SJSA1 (cell line): ENCODE measurements around the gene CHMP4A. TPM values are rescaled to one million over a fixed set of nuclear protein-coding genes. Genes with fewer than 3 reads are reported as not detected.

Experiments used
- DNase-seq, 2 experiments: peaks; one replicate each; pipeline ENCODE4 v3.0.0-alpha.2; 2015 to 2020; ENCODE audit warnings: low spot score in 2 of 2, low read depth in 1 of 2
- H3K27ac ChIP-seq: fragments of 250-450 bp; sonication (Bioruptor Pico); 2 replicates; pipeline ENCODE4 v1.5.1; 2020; ENCODE audit warnings: mild to moderate bottlenecking, moderate library complexity
- H3K27me3 ChIP-seq: fragments of 250-450 bp; sonication (Bioruptor Pico); replicated peaks from 2 replicates; pipeline ENCODE4 v1.5.1; 2020; ENCODE audit warnings: mild to moderate bottlenecking, moderate library complexity
- H3K36me3 ChIP-seq: fragments of 250-450 bp; sonication (Bioruptor Pico); 2 replicates; pipeline ENCODE4 v1.5.1; 2020; ENCODE audit warnings: mild to moderate bottlenecking
- H3K4me1 ChIP-seq: fragments of 250-450 bp; sonication (Bioruptor Pico); replicated peaks from 2 replicates; pipeline ENCODE4 v1.6.1; 2021; ENCODE audit warnings: mild to moderate bottlenecking
- H3K4me3 ChIP-seq: fragments of 250-450 bp; sonication (Bioruptor Pico); 2 replicates; pipeline ENCODE4 v1.5.1; 2020; ENCODE audit warnings: mild to moderate bottlenecking
- H3K9me3 ChIP-seq: fragments of 250-450 bp; sonication (Bioruptor Pico); replicated peaks from 2 replicates; pipeline ENCODE4 v1.5.1; 2020; ENCODE audit warnings: mild to moderate bottlenecking
- total RNA-seq: library from RNA; depleted of rRNA; stranded (reverse); fragments of >200 nt; shearing (Covaris generic); gene quantifications from 2 replicates; pipeline ENCODE4 v1.2.3, GENCODE V29; 2014

Gene CHMP4A
- total RNA-seq, 1 experiment from 2014 or later: 29.9 TPM

DNA sequence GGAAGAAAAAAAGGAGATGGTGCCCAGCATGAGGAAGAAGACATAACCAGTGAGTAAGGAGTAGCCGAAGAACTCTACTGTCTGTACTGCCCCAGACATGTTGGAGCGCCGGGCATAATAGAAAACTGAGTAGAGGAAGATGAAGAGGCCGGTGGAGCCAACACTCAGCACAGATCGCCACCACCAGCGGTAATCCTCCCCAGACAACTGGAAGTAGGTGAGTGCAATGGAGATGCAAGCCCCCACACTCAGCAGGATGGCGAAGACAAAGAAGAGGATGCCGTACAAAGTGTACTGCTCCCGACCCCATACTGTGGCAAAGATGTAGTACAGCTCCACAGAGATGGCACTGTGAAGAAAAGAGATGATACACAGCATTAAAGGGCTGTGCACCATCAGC, 23.8 kb downstream of the CHMP4A start:
- Histone ChIP-seq H3K27me3 (no peaks in the 10 kb centered on the region), H3K4me1 (peaks cover 11% of the 10 kb centered on the region), H3K36me3 (peaks cover 55% of the 10 kb centered on the region), H3K27ac (no peak overlapping the region), H3K9me3 (no peaks in the 10 kb centered on the region; the same call in 1 of the 2 replicates), H3K4me3 (no peak overlapping the region)
- no peak for DNase-seq

DNA sequence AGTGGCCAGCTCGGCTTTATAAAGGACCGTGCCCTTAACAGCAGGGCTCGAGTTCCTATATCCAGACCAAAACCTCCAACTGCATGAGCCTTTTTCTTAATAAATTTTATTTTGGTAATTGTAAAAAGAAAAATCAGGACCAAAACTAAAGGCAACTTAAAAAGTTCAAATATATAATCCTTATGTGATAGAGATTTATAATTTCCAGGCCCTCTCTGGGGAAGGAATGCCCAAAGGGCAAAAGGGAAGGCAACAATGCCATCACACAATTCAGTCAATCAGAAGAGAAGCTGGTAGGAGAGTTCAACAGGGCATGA, 24.3 kb downstream of the CHMP4A start:
- Histone ChIP-seq H3K4me3 (no peak overlapping the region), H3K4me1 (peaks cover 7% of the 10 kb centered on the region), H3K36me3 (peaks cover 55% of the 10 kb centered on the region), H3K27ac (0 out of 2 replicates have a peak overlapping the region, but pooled peaks have one; percentile 4), H3K9me3 (no peaks in the 10 kb centered on the region; the same call in 1 of the 2 replicates), H3K27me3 (no peaks in the 10 kb centered on the region)
- DNase-seq: no peak

DNA sequence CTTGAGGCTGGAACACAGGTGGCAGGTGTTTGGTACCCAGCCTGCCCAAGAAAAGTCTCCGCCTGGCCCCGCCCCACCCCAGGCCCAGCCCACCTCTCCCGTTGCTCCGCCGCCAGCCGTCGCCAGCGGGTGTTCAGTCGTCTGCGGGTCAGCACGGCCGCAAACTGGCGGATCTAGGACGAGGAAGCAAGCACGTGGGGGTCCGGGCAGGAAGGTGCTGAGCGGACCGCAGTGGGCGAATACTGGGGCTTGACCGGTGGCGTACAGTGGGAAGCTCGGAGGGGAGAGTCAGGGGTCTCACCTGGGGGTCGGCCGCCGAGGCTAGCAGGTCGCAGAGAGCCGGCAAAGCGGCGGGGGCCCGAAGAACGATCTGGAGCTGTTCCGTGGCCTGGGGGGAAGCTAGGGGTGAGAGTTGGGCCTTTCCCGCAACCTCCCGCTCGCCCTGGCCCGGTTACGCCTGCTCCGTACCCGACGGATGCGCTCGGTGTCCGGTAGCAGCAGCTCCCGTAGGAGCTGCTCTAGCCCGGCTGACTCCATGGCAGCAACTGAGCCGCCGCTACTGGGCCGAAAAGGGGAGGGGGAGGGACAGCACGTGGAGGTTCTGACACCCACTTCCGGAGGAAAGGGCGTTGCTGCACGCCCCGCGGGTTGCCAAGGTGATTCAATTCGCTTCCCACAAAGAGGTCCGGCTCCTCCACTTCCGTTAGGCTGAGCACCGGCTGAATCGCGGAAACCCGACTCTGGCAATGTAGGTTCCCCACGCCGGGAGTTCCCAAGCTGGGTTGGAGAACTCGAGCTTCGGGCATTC, 24.8 kb downstream of the CHMP4A start, which contains the start of gene IPO4:
TSS of gene IPO4 (minus strand) at position 566 of the 808 bp plus-strand sequence. CDS start at position 537, 29 bp downstream.
- Histone ChIP-seq H3K4me1 (peaks cover 7% of the 10 kb centered on the region), H3K27ac (peak within 1 kb of the TSS; percentile 23; the same call in 1 of the 2 replicates), H3K9me3 (no peaks in the 10 kb centered on the region), H3K36me3 (peaks cover 55% of the 10 kb centered on the region), H3K27me3 (no peaks in the 10 kb centered on the region), H3K4me3 (peak within 1 kb of the TSS; percentile 54)
- DNase-seq: peak; percentile 85 to 96

DNA sequence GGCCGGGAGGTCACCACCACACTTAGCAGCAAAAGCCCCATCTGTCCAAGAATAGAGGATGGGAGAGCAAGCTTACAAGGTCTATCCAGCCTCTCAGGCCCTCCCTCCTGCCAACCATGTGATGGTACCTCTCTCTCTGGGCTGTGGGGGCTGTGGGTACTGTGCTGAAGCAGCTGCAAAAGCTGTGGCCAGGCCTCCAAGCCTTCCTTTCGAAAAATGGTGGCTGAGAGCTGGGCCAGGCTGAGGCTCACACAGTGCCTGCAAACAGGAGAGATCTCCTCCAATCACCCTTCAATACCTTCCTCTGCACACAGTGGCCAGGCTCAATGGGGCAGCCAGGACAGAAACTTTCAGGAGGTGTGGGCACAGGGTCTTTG, 25.8 kb downstream of the CHMP4A start:
- Histone ChIP-seq H3K4me3 (peak overlapping the region; percentile 54), H3K4me1 (peaks cover 7% of the 10 kb centered on the region), H3K36me3 (peaks cover 53% of the 10 kb centered on the region), H3K27me3 (no peaks in the 10 kb centered on the region), H3K9me3 (no peaks in the 10 kb centered on the region), H3K27ac (no peak overlapping the region)
- DNase-seq: no peak

DNA sequence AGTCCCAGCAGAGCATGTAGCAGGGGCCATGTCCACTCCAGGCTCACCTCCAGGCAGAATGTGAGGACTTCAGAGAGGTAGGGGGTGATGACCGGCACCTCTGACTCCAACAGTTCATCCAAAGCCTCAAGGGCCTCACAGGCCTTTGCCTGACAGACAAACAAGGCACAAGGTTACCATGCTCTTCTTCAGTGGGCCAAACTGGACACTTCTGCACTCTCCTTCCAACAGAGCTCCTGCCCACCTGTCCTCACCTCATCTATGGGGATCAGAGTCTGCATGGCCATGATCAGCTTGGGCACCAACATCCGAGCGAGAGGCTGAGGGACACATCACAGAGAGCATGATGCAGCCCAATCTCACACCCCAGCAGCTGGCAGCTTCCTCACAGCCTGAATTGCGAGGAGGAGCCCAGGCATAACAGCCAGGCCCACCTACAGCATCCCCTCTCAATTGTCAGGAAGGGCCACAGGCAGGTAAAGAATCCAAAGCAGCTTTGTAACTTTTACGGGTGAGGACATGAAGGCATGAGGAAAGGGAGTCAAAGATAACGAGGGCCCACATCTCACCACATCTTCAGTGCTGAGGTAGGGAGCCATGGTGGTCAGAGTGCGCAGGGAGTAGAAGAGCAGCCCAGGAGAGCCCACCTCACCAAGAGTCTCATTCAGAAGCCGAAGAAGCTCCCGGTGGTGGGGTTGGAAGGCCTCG, 26.3 kb downstream of the CHMP4A start:
- Histone ChIP-seq H3K9me3 (no peaks in the 10 kb centered on the region), H3K27ac (no peak overlapping the region), H3K4me1 (peaks cover 7% of the 10 kb centered on the region), H3K4me3 (no peak overlapping the region), H3K27me3 (no peaks in the 10 kb centered on the region), H3K36me3 (peaks cover 53% of the 10 kb centered on the region)
- DNase-seq: no peak

DNA sequence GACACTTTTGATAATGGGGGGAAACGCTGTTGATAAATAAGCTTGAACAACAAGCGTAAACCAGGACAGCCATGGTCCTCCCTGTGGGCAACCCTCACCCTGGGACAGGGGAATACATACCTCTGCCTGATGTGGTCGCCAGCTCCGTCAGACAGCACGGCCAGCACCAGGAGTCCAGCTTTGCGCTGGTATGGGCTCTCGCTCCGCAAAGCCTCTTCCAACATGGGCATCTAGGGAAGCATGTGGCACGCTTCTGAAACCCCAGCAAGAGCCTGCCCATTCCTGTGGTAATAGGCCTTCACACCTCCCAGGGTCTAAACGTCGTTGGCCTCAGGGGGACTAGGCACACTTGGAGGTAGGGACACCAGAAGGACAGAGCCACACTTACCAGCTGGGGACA, 27.5 kb downstream of the CHMP4A start:
- no peak for DNase-seq
- no peaks in the 10 kb centered on the region for H3K9me3 ChIP-seq
- H3K4me3 ChIP-seq: no peak overlapping the region
- H3K4me1 ChIP-seq: peaks cover 7% of the 10 kb centered on the region
- no peak overlapping the region for H3K27ac ChIP-seq
- H3K27me3 ChIP-seq: no peaks in the 10 kb centered on the region
- peaks cover 61% of the 10 kb centered on the region for H3K36me3 ChIP-seq

DNA sequence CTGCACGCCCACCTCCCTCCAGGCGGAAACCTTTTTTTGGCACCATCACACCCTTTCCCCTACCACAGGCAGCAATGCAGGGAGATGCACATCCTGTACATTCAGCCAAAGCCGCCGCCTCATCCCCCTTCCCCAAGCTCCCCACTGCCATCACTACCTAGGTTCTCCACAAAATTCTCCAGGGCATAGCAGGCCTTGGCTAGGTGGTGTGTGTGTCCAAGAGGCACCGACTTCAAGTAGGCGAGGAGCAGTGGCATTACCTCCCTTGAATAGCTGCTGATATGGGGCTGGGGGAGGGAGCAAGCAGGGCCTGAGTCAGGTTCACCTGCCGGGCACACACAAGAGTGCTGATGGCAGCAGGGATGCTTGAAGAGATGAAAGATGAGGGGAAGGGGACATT, 28.3 kb downstream of the CHMP4A start:
- Histone ChIP-seq H3K9me3 (no peaks in the 10 kb centered on the region), H3K27me3 (no peaks in the 10 kb centered on the region), H3K36me3 (peaks cover 68% of the 10 kb centered on the region), H3K4me1 (peaks cover 11% of the 10 kb centered on the region), H3K27ac (no peak overlapping the region), H3K4me3 (no peak overlapping the region)
- DNase-seq: no peak

DNA sequence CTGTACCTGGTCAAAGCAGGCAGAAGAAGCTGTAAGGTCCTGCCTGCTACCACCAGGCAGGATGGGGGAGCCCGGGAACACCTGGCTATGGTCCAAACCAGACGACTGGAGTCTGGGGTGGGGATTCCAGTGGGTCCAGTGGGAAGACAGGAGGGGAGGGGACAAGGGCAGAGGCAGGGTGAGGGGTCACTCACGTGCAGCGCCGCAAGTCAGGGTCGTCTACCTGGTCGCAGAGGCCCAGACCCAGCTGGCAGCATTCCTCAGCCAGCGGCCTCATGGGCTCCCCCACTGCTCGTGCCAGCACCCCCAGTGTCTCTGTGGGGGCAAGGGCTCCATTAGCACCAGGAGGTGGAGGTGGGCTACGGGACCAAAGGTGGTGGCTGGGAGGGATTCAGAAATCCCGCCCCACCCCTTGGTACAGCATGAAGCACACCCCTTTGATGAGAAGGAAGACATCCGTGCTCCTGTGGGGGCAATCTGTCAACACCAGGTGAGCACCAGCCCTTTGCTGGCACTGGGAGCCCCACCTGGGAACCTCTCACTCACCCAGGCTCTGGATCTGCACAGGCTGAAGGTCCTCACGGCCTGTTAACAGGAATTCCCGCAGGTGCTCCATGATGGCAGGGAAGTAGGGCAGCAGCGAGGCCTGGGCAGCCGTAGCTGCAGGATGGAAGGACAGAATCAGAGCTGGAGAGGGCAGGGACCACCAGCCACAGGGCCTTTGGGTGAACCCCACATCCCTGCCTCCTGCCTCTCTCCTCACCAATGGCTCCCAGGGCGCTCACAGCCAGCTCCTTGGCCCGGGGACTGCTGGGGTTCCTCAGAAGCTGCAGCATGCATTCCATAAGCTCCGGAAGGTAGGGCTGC, 29.0 kb downstream of the CHMP4A start:
- peaks cover 75% of the 10 kb centered on the region for H3K36me3 ChIP-seq
- no peak for DNase-seq
- H3K4me3 ChIP-seq: no peak overlapping the region
- H3K4me1 ChIP-seq: peaks cover 16% of the 10 kb centered on the region
- H3K27ac ChIP-seq: no peak overlapping the region
- no peaks in the 10 kb centered on the region for H3K27me3 ChIP-seq
- no peaks in the 10 kb centered on the region for H3K9me3 ChIP-seq

DNA sequence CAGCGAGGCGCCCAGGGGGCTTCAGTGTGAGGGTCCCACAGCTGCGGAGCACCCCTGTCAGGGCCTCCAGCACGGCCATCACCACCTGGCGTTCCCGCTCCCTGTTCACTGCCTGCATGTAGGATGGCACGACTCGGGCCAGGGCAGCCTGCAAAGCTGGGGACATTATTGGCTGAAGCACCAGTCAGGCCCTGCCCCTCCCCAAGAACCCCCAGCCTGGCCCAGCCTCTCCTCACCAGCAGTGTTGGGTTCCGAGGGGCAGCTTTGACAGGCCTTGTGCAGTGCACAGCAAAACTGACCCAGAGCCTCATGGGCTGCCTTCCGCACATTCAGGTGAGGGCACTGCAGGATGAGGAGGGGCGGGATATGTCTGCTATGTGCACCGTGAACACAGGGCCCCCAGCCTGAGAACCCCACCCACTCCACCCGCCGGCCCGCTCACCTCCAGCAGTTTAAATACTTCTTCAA, 30.2 kb downstream of the CHMP4A start:
- H3K4me1 ChIP-seq: peaks cover 16% of the 10 kb centered on the region
- no peaks in the 10 kb centered on the region for H3K27me3 ChIP-seq
- H3K36me3 ChIP-seq: peaks cover 84% of the 10 kb centered on the region
- no peak overlapping the region for H3K4me3 ChIP-seq
- no peak for DNase-seq
- no peak overlapping the region for H3K27ac ChIP-seq
- H3K9me3 ChIP-seq: no peaks in the 10 kb centered on the region

DNA sequence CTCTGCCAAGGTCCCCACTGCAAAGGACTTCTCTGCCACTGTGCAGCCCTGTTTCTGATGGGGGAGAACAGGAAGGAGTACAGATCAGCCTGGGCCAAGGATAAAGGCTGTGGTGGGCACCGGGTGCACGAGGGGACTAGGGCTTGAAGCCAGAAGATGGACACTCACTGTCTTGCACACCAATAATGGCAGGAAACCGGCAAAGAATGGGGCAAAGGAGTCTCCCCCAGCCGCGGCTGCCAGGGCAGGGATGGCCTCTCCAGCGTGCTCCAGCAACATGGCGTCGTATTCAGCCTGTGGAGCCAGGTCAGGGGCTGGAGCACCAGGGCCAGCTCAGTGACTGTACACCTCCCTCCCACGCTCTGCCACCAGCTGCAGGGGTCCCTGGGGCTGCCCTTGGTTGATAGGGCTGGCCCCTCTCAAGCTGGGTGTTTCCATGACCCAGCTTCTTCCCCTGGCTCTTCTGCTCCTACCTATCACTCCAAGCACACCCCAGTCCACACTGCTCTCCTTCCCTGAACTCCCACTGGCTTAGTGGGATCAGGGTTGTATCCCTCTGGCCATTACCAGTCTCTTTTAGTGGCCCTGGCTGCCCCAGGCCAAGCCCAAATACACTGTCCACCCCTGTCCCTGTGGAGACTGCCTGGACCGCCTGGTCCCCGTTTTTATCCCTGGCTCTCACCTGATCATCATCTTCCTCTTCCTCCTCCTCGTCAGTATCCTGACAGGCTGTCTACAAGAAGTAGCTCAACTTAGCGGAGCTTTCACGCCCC, 31.0 kb downstream of the CHMP4A start:
- H3K27me3 ChIP-seq: no peaks in the 10 kb centered on the region
- H3K4me3 ChIP-seq: no peak overlapping the region
- DNase-seq: no peak
- H3K4me1 ChIP-seq: peaks cover 9% of the 10 kb centered on the region
- no peak overlapping the region for H3K27ac ChIP-seq
- H3K36me3 ChIP-seq: peaks cover 81% of the 10 kb centered on the region
- H3K9me3 ChIP-seq: no peaks in the 10 kb centered on the region

DNA sequence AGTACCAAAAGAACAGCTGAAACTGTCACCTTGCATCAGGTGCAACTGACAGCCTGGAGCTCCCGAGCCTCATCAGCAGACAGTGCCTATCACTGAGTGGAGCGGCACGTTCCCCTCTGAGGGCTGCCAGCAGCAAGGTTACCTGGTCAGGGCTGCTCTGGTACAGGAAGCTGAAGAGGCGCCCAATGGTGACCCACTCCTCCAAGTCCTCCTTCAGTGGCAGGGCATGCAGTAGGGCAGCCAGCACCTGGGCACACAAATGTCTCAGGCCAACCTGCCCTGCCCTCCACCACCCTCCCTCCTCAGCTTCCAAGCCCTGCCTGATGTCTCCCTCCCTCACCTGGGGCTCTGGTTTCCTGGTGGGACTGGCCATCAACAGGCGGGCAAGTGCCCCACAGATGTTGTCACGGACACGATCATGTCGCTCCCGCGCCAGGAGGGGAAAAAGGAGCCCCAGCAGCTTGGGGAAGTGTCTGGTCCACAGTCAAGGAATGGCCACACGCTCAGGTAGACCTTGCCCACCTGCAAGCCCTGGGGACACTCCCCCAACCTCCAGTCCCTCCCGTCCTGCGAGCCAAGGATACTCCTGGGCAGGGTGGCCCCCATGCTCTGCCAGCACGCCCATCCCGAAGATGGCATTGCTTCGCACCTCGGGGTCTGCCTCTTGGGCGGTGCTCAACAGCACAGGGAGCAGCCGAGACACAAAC, 31.8 kb downstream of the CHMP4A start:
- Histone ChIP-seq H3K9me3 (no peaks in the 10 kb centered on the region), H3K4me3 (no peak overlapping the region), H3K27ac (no peak overlapping the region), H3K36me3 (peaks cover 80% of the 10 kb centered on the region), H3K4me1 (peaks cover 9% of the 10 kb centered on the region), H3K27me3 (no peaks in the 10 kb centered on the region)
- no peak for DNase-seq

DNA sequence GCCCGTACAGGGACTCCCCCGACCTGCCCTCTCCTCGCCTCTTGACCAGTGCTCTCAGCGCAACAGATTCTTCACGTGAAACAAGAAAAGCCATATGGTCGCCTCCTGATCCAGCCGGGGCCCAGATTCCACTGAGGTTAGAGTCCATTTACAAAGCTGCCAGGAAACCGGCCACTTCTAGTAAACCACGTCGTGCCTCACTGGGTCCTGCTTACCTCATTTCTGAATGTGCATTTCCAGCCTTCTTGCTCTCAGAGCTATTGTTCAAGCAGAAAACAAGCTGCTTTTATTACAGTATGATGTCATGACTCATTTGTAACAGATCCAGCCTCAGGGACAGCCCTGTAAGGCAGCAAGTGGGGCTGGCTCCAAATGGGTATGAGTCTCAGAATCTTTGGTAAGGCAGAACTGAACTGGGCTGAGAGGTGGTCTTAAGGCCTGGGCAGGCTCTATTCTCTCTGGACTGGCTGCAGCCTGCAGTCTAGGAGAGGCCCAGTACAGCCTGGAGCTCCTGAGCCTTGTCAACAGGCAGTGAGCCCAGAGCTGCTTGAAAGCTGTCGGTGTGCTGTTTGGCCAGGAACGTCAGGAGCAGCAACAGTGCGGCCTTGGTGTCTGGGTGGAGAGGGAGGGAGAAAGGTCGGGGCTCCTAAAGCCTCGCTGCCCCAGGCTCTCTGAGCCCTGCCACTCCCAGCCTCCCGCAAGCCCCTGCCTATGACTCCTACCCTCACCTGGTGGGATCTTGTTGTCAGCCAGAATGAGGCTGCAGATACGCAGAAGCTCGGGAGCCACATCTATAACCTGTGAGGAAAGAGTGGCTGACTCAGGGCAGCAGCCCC, 33.1 kb downstream of the CHMP4A start:
- no peaks in the 10 kb centered on the region for H3K9me3 ChIP-seq
- no peak overlapping the region for H3K4me3 ChIP-seq
- H3K36me3 ChIP-seq: peaks cover 70% of the 10 kb centered on the region
- peaks cover 9% of the 10 kb centered on the region for H3K4me1 ChIP-seq
- no peaks in the 10 kb centered on the region for H3K27me3 ChIP-seq
- DNase-seq: no peak
- peak overlapping the region; percentile 43 for H3K27ac ChIP-seq
